Measurements from ENCODE around the gene KCND2.

The KCND2 gene

DNA sequence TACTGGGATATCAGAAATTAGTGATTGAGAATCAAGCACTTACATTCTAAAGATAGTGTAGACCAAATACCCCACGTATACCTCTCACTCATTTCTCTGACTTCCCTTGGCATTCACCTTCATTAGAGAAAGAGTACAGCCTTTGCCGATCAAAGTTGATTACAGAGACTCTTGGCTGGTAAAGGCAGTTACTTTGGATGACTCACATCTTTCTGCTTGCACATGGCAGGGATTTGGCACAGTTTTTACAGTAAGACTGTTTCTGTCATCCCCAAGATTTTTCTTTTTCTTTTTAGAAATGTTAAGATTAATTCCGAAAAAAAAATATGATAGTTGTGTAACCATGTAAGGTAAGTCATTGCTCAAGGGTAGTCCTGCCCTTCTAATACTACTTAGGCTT is 442.0 kb downstream of the KCND2 start:
- Histone ChIP-seq H3K36me3 (replicated peaks in 1 of 2; ENCODE audit: control insufficient read depth in 2 of 2, insufficient read depth in 2 of 2, low read length in 2 of 2) (no peaks in the 10 kb centered on the region), H2BK5ac (ENCODE audit: low read length) (no peak overlapping the region), H3K23ac (ENCODE audit: low read depth, low read length, poor library complexity) (no peak overlapping the region), H3K4me1 (ENCODE audit: control insufficient read depth in 2 of 2, insufficient read depth in 1 of 2, low read depth in 1 of 2, low read length in 2 of 2) (peaks cover 3 to 5% of the 10 kb centered on the region in 2 donors), H2BK12ac (ENCODE audit: low read length) (no peak overlapping the region), H2AFZ (ENCODE audit: low read length) (no peak overlapping the region), H3K9me3 (replicated peaks in 1 of 2; ENCODE audit: control insufficient read depth in 2 of 2, insufficient read depth in 1 of 2, low read depth in 1 of 2, low read length in 2 of 2) (no peaks in the 10 kb centered on the region), H4K91ac (ENCODE audit: low read depth, low read length, poor library complexity) (no peak overlapping the region), H2BK120ac (ENCODE audit: low read depth, low read length) (no peak overlapping the region), H3K27ac (replicated peaks; ENCODE audit: low read length) (no peak overlapping the region), H3K4me3 (ENCODE audit: low read length in 2 of 2) (no peak overlapping the region), H3K27me3 (ENCODE audit: control insufficient read depth in 3 of 3, insufficient read depth in 3 of 3, low read depth in 1 of 3, low read length in 3 of 3) (no peaks in the 10 kb centered on the region), H3K18ac (ENCODE audit: low read length) (no peak overlapping the region), H3K79me1 (ENCODE audit: low read depth, low read length) (no peaks in the 10 kb centered on the region), H3K4me2 (ENCODE audit: insufficient read depth, low read length, poor library complexity, severe bottlenecking) (no peak overlapping the region), H4K8ac (ENCODE audit: low read depth, low read length) (no peak overlapping the region), H3K14ac (ENCODE audit: low read length) (no peak overlapping the region), H3K4ac (ENCODE audit: low read length) (no peak overlapping the region), H2AK5ac (ENCODE audit: low read depth, low read length) (no peak overlapping the region), H2BK15ac (ENCODE audit: low read length) (no peak overlapping the region), H3K9ac (ENCODE audit: low read depth, low read length, poor library complexity) (no peak overlapping the region)
- WGBS, 2 donors (ENCODE audit: extremely low coverage in 2 of 2, insufficient read length in 2 of 2, insufficient replicate concordance in 1 of 2), result no CpG with 5 or more reads among the region's 3 CpGs
- no peak for DNase-seq (ENCODE audit: low spot score)

GRCh38 chr7:120716307-120716706 is 443.3 kb downstream of the KCND2 start:
- Histone ChIP-seq H4K91ac (ENCODE audit: low read depth, low read length, poor library complexity) (no peak overlapping the region), H3K14ac (ENCODE audit: low read length) (no peak overlapping the region), H3K18ac (ENCODE audit: low read length) (no peak overlapping the region), H3K4me1 (ENCODE audit: control insufficient read depth in 2 of 2, insufficient read depth in 1 of 2, low read depth in 1 of 2, low read length in 2 of 2) (peaks cover 3 to 7% of the 10 kb centered on the region in 2 donors), H2BK5ac (ENCODE audit: low read length) (no peak overlapping the region), H3K79me1 (ENCODE audit: low read depth, low read length) (no peaks in the 10 kb centered on the region), H3K9me3 (replicated peaks in 1 of 2; ENCODE audit: control insufficient read depth in 2 of 2, insufficient read depth in 1 of 2, low read depth in 1 of 2, low read length in 2 of 2) (no peaks in the 10 kb centered on the region), H3K23ac (ENCODE audit: low read depth, low read length, poor library complexity) (no peak overlapping the region), H2BK15ac (ENCODE audit: low read length) (no peak overlapping the region), H2AK5ac (ENCODE audit: low read depth, low read length) (no peak overlapping the region), H3K9ac (ENCODE audit: low read depth, low read length, poor library complexity) (no peak overlapping the region), H3K27ac (replicated peaks; ENCODE audit: low read length) (peak overlapping the region; percentile 47), H2AFZ (ENCODE audit: low read length) (peak overlapping the region; percentile 70), H3K36me3 (replicated peaks in 1 of 2; ENCODE audit: control insufficient read depth in 2 of 2, insufficient read depth in 2 of 2, low read length in 2 of 2) (no peaks in the 10 kb centered on the region), H3K4me3 (ENCODE audit: low read length in 2 of 2) (no peak overlapping the region), H2BK12ac (ENCODE audit: low read length) (no peak overlapping the region), H2BK120ac (ENCODE audit: low read depth, low read length) (no peak overlapping the region), H3K4me2 (ENCODE audit: insufficient read depth, low read length, poor library complexity, severe bottlenecking) (no peak overlapping the region), H3K4ac (ENCODE audit: low read length) (no peak overlapping the region), H3K27me3 (ENCODE audit: control insufficient read depth in 3 of 3, insufficient read depth in 3 of 3, low read depth in 1 of 3, low read length in 3 of 3) (no peaks in the 10 kb centered on the region), H4K8ac (ENCODE audit: low read depth, low read length) (no peak overlapping the region)
- no CpG with 5 or more reads among the region's 2 CpGs for WGBS, 2 donors (ENCODE audit: extremely low coverage in 2 of 2, insufficient read length in 2 of 2, insufficient replicate concordance in 1 of 2)
- peak; percentile 41 for DNase-seq (ENCODE audit: low spot score)

- Histone ChIP-seq H3K4ac (ENCODE audit: low read length) (no peak overlapping the region), H2AK5ac (ENCODE audit: low read depth, low read length) (no peak overlapping the region), H2AFZ (ENCODE audit: low read length) (no peak overlapping the region), H2BK5ac (ENCODE audit: low read length) (no peak overlapping the region), H3K27me3 (ENCODE audit: control insufficient read depth in 3 of 3, insufficient read depth in 3 of 3, low read depth in 1 of 3, low read length in 3 of 3) (no peaks in the 10 kb centered on the region), H3K9me3 (replicated peaks in 1 of 2; ENCODE audit: control insufficient read depth in 2 of 2, insufficient read depth in 1 of 2, low read depth in 1 of 2, low read length in 2 of 2) (no peaks in the 10 kb centered on the region), H3K9ac (ENCODE audit: low read depth, low read length, poor library complexity) (no peak overlapping the region), H3K27ac (replicated peaks; ENCODE audit: low read length) (no peak overlapping the region), H2BK12ac (ENCODE audit: low read length) (no peak overlapping the region), H3K23ac (ENCODE audit: low read depth, low read length, poor library complexity) (no peak overlapping the region), H3K36me3 (replicated peaks in 1 of 2; ENCODE audit: control insufficient read depth in 2 of 2, insufficient read depth in 2 of 2, low read length in 2 of 2) (no peaks in the 10 kb centered on the region), H3K4me1 (ENCODE audit: control insufficient read depth in 2 of 2, insufficient read depth in 1 of 2, low read depth in 1 of 2, low read length in 2 of 2) (peaks cover 3 to 7% of the 10 kb centered on the region in 2 donors), H2BK15ac (ENCODE audit: low read length) (no peak overlapping the region), H4K91ac (ENCODE audit: low read depth, low read length, poor library complexity) (no peak overlapping the region), H4K8ac (ENCODE audit: low read depth, low read length) (no peak overlapping the region), H3K4me2 (ENCODE audit: insufficient read depth, low read length, poor library complexity, severe bottlenecking) (no peak overlapping the region), H2BK120ac (ENCODE audit: low read depth, low read length) (no peak overlapping the region), H3K4me3 (ENCODE audit: low read length in 2 of 2) (no peak overlapping the region), H3K14ac (ENCODE audit: low read length) (no peak overlapping the region), H3K79me1 (ENCODE audit: low read depth, low read length) (no peaks in the 10 kb centered on the region), H3K18ac (ENCODE audit: low read length) (no peak overlapping the region)
- no CpG with 5 or more reads among the region's 4 CpGs for WGBS, 2 donors (ENCODE audit: extremely low coverage in 2 of 2, insufficient read length in 2 of 2, insufficient replicate concordance in 1 of 2)
- no peak for DNase-seq (ENCODE audit: low spot score)
Measured at GRCh38 chr7:120717166-120717565, 444.2 kb downstream of the KCND2 start.

DNA sequence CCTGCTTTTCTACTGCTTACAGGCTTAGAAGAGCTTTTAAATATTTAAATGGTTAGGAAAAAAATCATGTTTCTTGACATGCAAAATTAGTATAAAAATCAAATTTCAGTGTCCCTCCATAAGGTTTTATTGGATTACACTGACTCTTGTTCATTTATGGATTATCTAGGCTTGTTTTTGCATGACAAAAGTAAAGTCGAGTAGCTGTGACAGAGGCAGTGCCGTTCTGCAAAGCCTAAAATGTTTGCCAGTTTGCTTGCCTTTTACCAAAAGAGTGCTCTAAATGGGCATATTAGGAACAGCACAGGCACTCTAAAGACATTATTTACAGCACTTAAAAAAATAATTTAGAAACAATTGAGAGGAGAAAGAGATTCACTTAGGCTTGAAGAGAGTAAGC is 445.4 kb downstream of the KCND2 start:
- no peak overlapping the region for H3K4me3 ChIP-seq (ENCODE audit: low read length in 2 of 2)
- no peak overlapping the region for H3K27ac ChIP-seq (replicated peaks; ENCODE audit: low read length)
- H3K4me1 ChIP-seq (ENCODE audit: control insufficient read depth in 2 of 2, insufficient read depth in 1 of 2, low read depth in 1 of 2, low read length in 2 of 2), result peaks cover 3 to 7% of the 10 kb centered on the region in 2 donors
- no peaks in the 10 kb centered on the region for H3K9me3 ChIP-seq (replicated peaks in 1 of 2; ENCODE audit: control insufficient read depth in 2 of 2, insufficient read depth in 1 of 2, low read depth in 1 of 2, low read length in 2 of 2)
- H2BK5ac ChIP-seq (ENCODE audit: low read length), result no peak overlapping the region
- no peak overlapping the region for H3K4me2 ChIP-seq (ENCODE audit: insufficient read depth, low read length, poor library complexity, severe bottlenecking)
- no peak overlapping the region for H4K8ac ChIP-seq (ENCODE audit: low read depth, low read length)
- no peak overlapping the region for H2AFZ ChIP-seq (ENCODE audit: low read length)
- no peak overlapping the region for H2BK12ac ChIP-seq (ENCODE audit: low read length)
- no peaks in the 10 kb centered on the region for H3K27me3 ChIP-seq (ENCODE audit: control insufficient read depth in 3 of 3, insufficient read depth in 3 of 3, low read depth in 1 of 3, low read length in 3 of 3)
- H3K79me1 ChIP-seq (ENCODE audit: low read depth, low read length), result no peaks in the 10 kb centered on the region
- no peak overlapping the region for H2BK15ac ChIP-seq (ENCODE audit: low read length)
- no peak overlapping the region for H3K14ac ChIP-seq (ENCODE audit: low read length)
- H3K18ac ChIP-seq (ENCODE audit: low read length), result no peak overlapping the region
- H2AK5ac ChIP-seq (ENCODE audit: low read depth, low read length), result no peak overlapping the region
- DNase-seq (ENCODE audit: low spot score), result no peak
- H3K23ac ChIP-seq (ENCODE audit: low read depth, low read length, poor library complexity), result no peak overlapping the region
- WGBS, 2 donors (ENCODE audit: extremely low coverage in 2 of 2, insufficient read length in 2 of 2, insufficient replicate concordance in 1 of 2), result no CpG with 5 or more reads among the region's 2 CpGs
- H2BK120ac ChIP-seq (ENCODE audit: low read depth, low read length), result no peak overlapping the region
- no peak overlapping the region for H3K4ac ChIP-seq (ENCODE audit: low read length)
- no peaks in the 10 kb centered on the region for H3K36me3 ChIP-seq (replicated peaks in 1 of 2; ENCODE audit: control insufficient read depth in 2 of 2, insufficient read depth in 2 of 2, low read length in 2 of 2)
- no peak overlapping the region for H4K91ac ChIP-seq (ENCODE audit: low read depth, low read length, poor library complexity)
- H3K9ac ChIP-seq (ENCODE audit: low read depth, low read length, poor library complexity), result no peak overlapping the region

Measured in neuronal stem cell (in vitro differentiated cells).